H1 (cell line): ENCODE measurements around the gene YAP1. TPM values are rescaled to one million over a fixed set of nuclear protein-coding genes. Genes with fewer than 3 reads are reported as not detected.

Source experiments
- CTCF ChIA-PET: fragments of 300-600 bp; sonication (Branson Sonifier 250); formaldehyde crosslinking; loops from one replicate; lab custom pipeline; 2021; ENCODE audit not compliant: partially characterized antibody; lab: Charles Lee
- POLR2A ChIA-PET: fragments of 300-600 bp; sonication (Branson Sonifier 250); formaldehyde crosslinking; loops from one replicate; lab custom pipeline; 2021; ENCODE audit warnings: inconsistent platforms; ENCODE audit not compliant: partially characterized antibody; lab: Charles Lee
- DNase-seq, 2 experiments: peaks; one replicate each; pipeline versions ENCODE4 v3.0.0 to v3.0.0-alpha.2; 2010 to 2022; ENCODE audit warnings: low spot score in 2 of 2, low read depth in 1 of 2, mixed read lengths in 1 of 2
- FAIRE-seq: peaks from 2 replicates; lab custom pipeline; 2011; peaks lifted over from hg19 to GRCh38; lab: Jason Lieb, UNC
- H2AFZ ChIP-seq: 2 replicates; pipeline ENCODE4 v1.8.1; 2012; ENCODE audit warnings: low read length, inconsistent platforms
- H2AK5ac ChIP-seq: 2 replicates; pipeline ENCODE4 v1.6.1; 2013; ENCODE audit warnings: low read depth, low read length
- H2BK120ac ChIP-seq: replicated peaks from 2 replicates; pipeline ENCODE3; 2013; ENCODE audit warnings: low read depth, low read length, inconsistent platforms
- H2BK12ac ChIP-seq: 2 replicates; pipeline ENCODE4 v1.6.1; 2013; ENCODE audit warnings: low read depth, low read length
- H2BK15ac ChIP-seq: 2 replicates; pipeline ENCODE4 v1.6.1; 2013; ENCODE audit warnings: low read length
- H2BK20ac ChIP-seq: 2 replicates; pipeline ENCODE4 v1.6.1; 2013; ENCODE audit warnings: low read length
- H2BK5ac ChIP-seq: 2 replicates; pipeline ENCODE4 v1.6.1; 2013; ENCODE audit warnings: low read depth, low read length
- H3K14ac ChIP-seq: 2 replicates; pipeline ENCODE4 v1.6.1; 2013; ENCODE audit warnings: inconsistent platforms; ENCODE audit not compliant: insufficient read length
- H3K18ac ChIP-seq: 2 replicates; pipeline ENCODE4 v1.6.1; 2013; ENCODE audit warnings: low read length; ENCODE audit errors: extremely low read depth
- H3K23ac ChIP-seq: 2 replicates; pipeline ENCODE4 v1.6.1; 2013; ENCODE audit warnings: inconsistent platforms; ENCODE audit not compliant: insufficient read length
- H3K23me2 ChIP-seq: 2 replicates; pipeline ENCODE4 v1.6.1; 2013; ENCODE audit warnings: low read depth, low read length
- H3K27ac ChIP-seq: 2 replicates; pipeline ENCODE4 v1.6.1; 2011; ENCODE audit warnings: low read depth, low read length, inconsistent platforms
- H3K27me3 ChIP-seq, 4 experiments: replicated peaks in 1 of 4; 1 replicate in 1 of 4; 2 replicates in 3 of 4; pipeline versions ENCODE4 v1.6.1 to v1.8.1; 2011 to 2013; ENCODE audit warnings: low read length in 3 of 4, mild to moderate bottlenecking in 3 of 4, inconsistent platforms in 2 of 4, mixed read lengths in 2 of 4, moderate library complexity in 1 of 4; ENCODE audit not compliant: control insufficient read depth in 3 of 4, insufficient read depth in 3 of 4; ENCODE audit errors: extremely low read depth in 1 of 4
- H3K36me3 ChIP-seq, 4 experiments: 2 replicates each; pipeline versions ENCODE4 v1.6.1 to v1.8.1; 2011 to 2013; ENCODE audit warnings: mild to moderate bottlenecking in 4 of 4, low read length in 3 of 4, moderate library complexity in 2 of 4, control low read depth in 1 of 4, inconsistent platforms in 1 of 4; ENCODE audit not compliant: insufficient read depth in 4 of 4, control insufficient read depth in 2 of 4
- H3K4ac ChIP-seq: replicated peaks from 2 replicates; pipeline ENCODE3; 2013; ENCODE audit warnings: low read length, low read depth, mixed read lengths, inconsistent platforms; ENCODE audit not compliant: insufficient read length
- H3K4me1 ChIP-seq, 4 experiments: replicated peaks in 1 of 4; 1 replicate in 1 of 4; 2 replicates in 3 of 4; pipeline versions ENCODE4 v1.6.1 to v1.8.1; 2011 to 2013; ENCODE audit warnings: low read length in 3 of 4, inconsistent platforms in 2 of 4, mixed read lengths in 1 of 4; ENCODE audit not compliant: insufficient read depth in 4 of 4, control insufficient read depth in 3 of 4
- H3K4me2 ChIP-seq, 2 experiments: 2 replicates each; pipeline versions ENCODE4 v1.6.1 to v1.8.1; 2011 to 2013; ENCODE audit warnings: low read depth in 2 of 2, low read length in 2 of 2, control low read depth in 1 of 2, inconsistent platforms in 1 of 2, mild to moderate bottlenecking in 1 of 2; ENCODE audit not compliant: insufficient read depth in 1 of 2
- H3K4me3 ChIP-seq, 4 experiments: fragments of 200-600, 300-600 bp in 1 of 4; sonication (generic), shearing (Covaris generic), sonication (Bioruptor Twin) in 1 of 4; 2 replicates each; pipeline versions ENCODE4 v1.5.1 to v1.8.1; 2011 to 2016; ENCODE audit warnings: low read length in 4 of 4, low read depth in 3 of 4, control low read depth in 2 of 4, inconsistent platforms in 2 of 4, mild to moderate bottlenecking in 2 of 4, mixed read lengths in 1 of 4, moderate library complexity in 1 of 4; ENCODE audit not compliant: insufficient read depth in 2 of 4; ENCODE audit errors: extremely low read depth in 1 of 4
- H3K56ac ChIP-seq: replicated peaks from 2 replicates; pipeline ENCODE3; 2013; ENCODE audit warnings: low read depth, mild to moderate bottlenecking, mixed read lengths, low read length, inconsistent platforms; ENCODE audit not compliant: insufficient read length
- H3K79me1 ChIP-seq: 2 replicates; pipeline ENCODE4 v1.6.1; 2013; ENCODE audit warnings: low read depth, low read length, control low read depth
- H3K79me2 ChIP-seq, 2 experiments: 2 replicates each; pipeline versions ENCODE4 v1.6.1 to v1.8.1; 2012 to 2013; ENCODE audit warnings: low read length in 2 of 2, mild to moderate bottlenecking in 2 of 2, inconsistent platforms in 1 of 2; ENCODE audit not compliant: insufficient read depth in 2 of 2, control insufficient read depth in 1 of 2
- H3K9ac ChIP-seq, 4 experiments: replicated peaks in 1 of 4; 1 replicate in 1 of 4; 2 replicates in 3 of 4; pipeline versions ENCODE4 v1.6.1 to v1.8.1; 2011 to 2013; ENCODE audit warnings: low read depth in 3 of 4, low read length in 3 of 4, control low read depth in 2 of 4, mild to moderate bottlenecking in 2 of 4, moderate library complexity in 2 of 4, inconsistent platforms in 1 of 4; ENCODE audit errors: extremely low read depth in 1 of 4
- H3K9me3 ChIP-seq, 2 experiments: 2 replicates each; pipeline versions ENCODE4 v1.6.1 to v1.8.1; 2012 to 2013; ENCODE audit warnings: mild to moderate bottlenecking in 2 of 2, moderate library complexity in 2 of 2, control low read depth in 1 of 2, inconsistent platforms in 1 of 2, low read depth in 1 of 2, low read length in 1 of 2, mixed read lengths in 1 of 2; ENCODE audit not compliant: insufficient read depth in 2 of 2
- H4K20me1 ChIP-seq, 2 experiments: replicated peaks in 1 of 2; 2 replicates each; pipeline versions ENCODE3 to v1.8.1; 2011 to 2013; ENCODE audit warnings: inconsistent platforms in 2 of 2, low read length in 2 of 2, mild to moderate bottlenecking in 1 of 2; ENCODE audit not compliant: insufficient read depth in 2 of 2, control insufficient read depth in 1 of 2
- H4K5ac ChIP-seq: 2 replicates; pipeline ENCODE4 v1.6.1; 2013; ENCODE audit warnings: low read length, low read depth, mixed read lengths, inconsistent platforms; ENCODE audit not compliant: insufficient read length
- H4K8ac ChIP-seq: 2 replicates; pipeline ENCODE4 v1.8.0; 2013; ENCODE audit warnings: mild to moderate bottlenecking, moderate library complexity, low read length, inconsistent platforms; ENCODE audit not compliant: insufficient read depth; ENCODE audit errors: extremely low read depth
- H4K91ac ChIP-seq: replicated peaks from 2 replicates; pipeline ENCODE3; 2013; ENCODE audit warnings: low read length, mixed read lengths, inconsistent platforms; ENCODE audit not compliant: insufficient read length
- ASH2L ChIP-seq: fragments of 200-600, 300-600 bp; sonication (generic); IDR thresholded peaks from one replicate; pipeline ENCODE4 v1.7.1; 2017; ENCODE audit warnings: low read length
- CREB1 ChIP-seq: IDR thresholded peaks from 2 replicates; pipeline ENCODE4 v1.6.1; 2012; ENCODE audit warnings: inconsistent platforms
- GTF2F1 ChIP-seq: IDR thresholded peaks from 2 replicates; pipeline ENCODE4 v1.6.1; 2012; ENCODE audit warnings: low read depth, low read length, improper control_type of control experiment, borderline replicate concordance
- MAFK ChIP-seq: IDR thresholded peaks from 2 replicates; pipeline ENCODE4 v1.6.1; 2012; ENCODE audit warnings: low read depth, mild to moderate bottlenecking, improper control_type of control experiment, low read length
- MAX ChIP-seq: IDR thresholded peaks from 2 replicates; pipeline ENCODE4 v1.6.1; 2012; ENCODE audit warnings: inconsistent platforms
- PHF8 ChIP-seq: fragments of 200-600 bp; sonication (generic); conservative IDR thresholded peaks from 2 replicates; pipeline ENCODE4 v1.7.1; 2012; ENCODE audit warnings: low read depth, mild to moderate bottlenecking, inconsistent platforms, low read length, moderate library complexity
- POLR2A ChIP-seq, 2 experiments: IDR thresholded peaks; 1 replicate in 1 of 2; 2 replicates in 1 of 2; pipeline ENCODE4 v1.6.1; 2011; ENCODE audit warnings: low read depth in 2 of 2, low read length in 2 of 2, mild to moderate bottlenecking in 2 of 2; ENCODE audit errors: control extremely low read depth in 1 of 2
- POU5F1 ChIP-seq: IDR thresholded peaks from 2 replicates; pipeline ENCODE4 v1.6.1; 2011; ENCODE audit warnings: low read depth, mild to moderate bottlenecking, low read length, moderate library complexity
- RFX5 ChIP-seq: IDR thresholded peaks from 2 replicates; pipeline ENCODE4 v1.6.1; 2011; ENCODE audit warnings: low read depth, low read length, improper control_type of control experiment, borderline replicate concordance
- SIX5 ChIP-seq: IDR thresholded peaks from 2 replicates; pipeline ENCODE4 v1.6.1; 2011; ENCODE audit warnings: mild to moderate bottlenecking, low read depth, low read length
- SRF ChIP-seq: IDR thresholded peaks from 2 replicates; pipeline ENCODE4 v1.6.1; 2011; ENCODE audit warnings: mild to moderate bottlenecking, low read depth, low read length, moderate library complexity
- SUZ12 ChIP-seq: fragments of 200-600 bp; sonication (generic); IDR thresholded peaks from 2 replicates; pipeline ENCODE4 v1.6.1; 2012; ENCODE audit warnings: mild to moderate bottlenecking, inconsistent platforms, low read length, moderate library complexity, mixed read lengths
- WGBS, 2 experiments: shearing (Covaris generic) in 1 of 2; methylation state at CpG; one replicate each; pipeline versions ENCODE4 v1.1.6 to v1.1.7; 2013 to 2015; ENCODE audit warnings: low lambda C conversion rate in 2 of 2, mixed read lengths in 2 of 2, inconsistent platforms in 1 of 2, low coverage in 1 of 2, missing lambda C conversion rate in 1 of 2; ENCODE audit not compliant: insufficient replicate concordance in 2 of 2, insufficient coverage in 1 of 2, insufficient read length in 1 of 2; ENCODE audit errors: extremely low coverage in 1 of 2, missing lambda C conversion rate in 1 of 2; 5-methylcytosine and 5-hydroxymethylcytosine counted together
- polyA plus RNA-seq, 7 experiments: library from polyadenylated mRNA; depleted of rRNA in 3 of 7; stranded (reverse) in 5 of 7; unstranded in 2 of 7; fragments of >200 nt in 5 of 7; fragments of 200-250 nt in 2 of 7; gene quantifications; 1 replicate in 5 of 7; 2 replicates in 1 of 7; 4 replicates in 1 of 7; pipeline versions ENCODE4 v1.2.1 to v1.2.3, GENCODE V29; 2011 to 2013; ENCODE audit warnings: missing spikeins in 2 of 7, mixed read lengths in 2 of 7
- total RNA-seq: library from RNA; stranded (reverse); fragmentation: NEBNext Ultra II Directional; extraction: Animal tissue kit (Norgen Biotek cat#: 25700); gene quantifications from 2 replicates; pipeline ENCODE4 v1.2.1, GENCODE V29; 2021

The YAP1 gene
- total and polyA plus RNA-seq, 2 of the 8 experiments (the other 6 are each of a cell fraction or from before 2014, with no cell fraction given): 62.0 to 108 TPM

- Histone ChIP-seq H3K14ac (no peak overlapping the region), H2BK120ac (no peak overlapping the region), H4K20me1 (no peaks in the 10 kb centered on the region), H3K79me2 (no peaks in the 10 kb centered on the region), H4K91ac (no peak overlapping the region), H3K36me3 (no peaks in the 10 kb centered on the region), H3K4me2 (peak overlapping the region; percentile 65 to 66), H4K5ac (no peak overlapping the region), H3K4ac (no peak overlapping the region), H3K4me1 (peaks cover 3 to 18% (median 8%) of the 10 kb centered on the region in 4 experiments; a peak in 6 of 7 replicates), H2AK5ac (no peak overlapping the region), H4K8ac (no peak overlapping the region), H2BK5ac (no peak overlapping the region), H3K79me1 (no peaks in the 10 kb centered on the region), H3K27ac (no peak overlapping the region), H3K18ac (no peak overlapping the region), H3K23ac (no peak overlapping the region), H3K23me2 (peaks cover 9% of the 10 kb centered on the region; the same call in 1 of the 2 replicates), H3K56ac (no peak overlapping the region), H3K9me3 (no peaks in the 10 kb centered on the region), H2BK12ac (no peak overlapping the region), H3K9ac (no peak overlapping the region), H2BK20ac (no peak overlapping the region), H3K4me3 (peak overlapping the region; percentile 28 to 54 (median 36); a peak in 7 of 8 replicates), H2AFZ (peak overlapping the region; percentile 84), H2BK15ac (no peak overlapping the region), H3K27me3 (no peaks in the 10 kb centered on the region; a peak in 1 of 7 replicates)
- TF ChIP-seq CREB1 (no peak), ASH2L (no peak), SRF (no peak), GTF2F1 (no peak), MAFK (no peak), SUZ12 (no peak), MAX (no peak), RFX5 (no peak), SIX5 (no peak), PHF8 (no peak), POLR2A (IDR thresholded peaks at IDR 0.05; ENCODE audit: control extremely low read depth in 1 of 2, low read depth in 2 of 2, low read length in 2 of 2) (no peak), POU5F1 (no peak)
- DNase-seq: no peak
- CTCF ChIA-PET: interaction anchor here (0.9 to 2.9 kb wide), 43 partner anchors 9 to 408 kb away, joined by 3 to 36 read pairs (median 4); no protein-coding TSS in a partner anchor
- POLR2A ChIA-PET: interaction anchor here (0.8 to 2.2 kb wide), 6 partner anchors 9 to 160 kb away, joined by 3 to 9 read pairs (median 4); partner anchors contain the start of gene YAP1
- FAIRE-seq: no peak
- WGBS, 2 experiments: 31% methylated on average over 6 of the region's 6 CpGs; no CpG with 5 or more reads in 1 of the 2 experiments
Observed at GRCh38 chr11:102268985-102269470, 158.8 kb downstream of the YAP1 start.
